ENCODE results near the gene H19.

H19 gene

DNA sequence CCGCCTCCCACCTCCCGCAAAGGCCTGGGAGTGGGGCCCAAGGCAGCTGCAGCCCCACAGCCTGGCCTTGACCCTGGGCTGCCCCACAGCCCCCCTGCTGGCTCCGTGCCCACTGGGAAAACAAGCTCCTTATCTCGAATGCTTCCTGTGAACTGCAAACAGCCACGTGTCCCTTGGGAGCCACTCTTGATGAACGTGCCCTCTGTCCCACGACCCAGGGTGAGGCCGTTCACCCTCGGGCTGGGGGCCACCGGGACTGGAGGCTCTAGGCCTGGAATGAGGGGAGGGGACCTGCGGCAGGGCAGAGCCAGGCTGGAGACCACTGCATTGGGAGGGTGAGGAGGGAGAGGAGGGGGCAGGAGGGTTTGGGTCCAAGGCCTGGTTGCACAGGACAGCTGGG, 9.5 kb downstream of the H19 start:
- Histone ChIP-seq H3K4me1 (no peaks in the 10 kb centered on the region), H3K9ac (no peak overlapping the region), H3K36me3 (no peaks in the 10 kb centered on the region), H3K27ac (no peak overlapping the region), H3K27me3 (no peaks in the 10 kb centered on the region), H3K9me3 (replicated peaks in 1 of 11) (no peaks in the 10 kb centered on the region), H3K4me2 (no peak overlapping the region; a peak in 1 of 22 replicates), H4K20me1 (no peaks in the 10 kb centered on the region), H3K4me3 (no peak overlapping the region)
- TF ChIP-seq Cebpa-rat (IDR thresholded peaks at IDR 0.05): no peak

DNA sequence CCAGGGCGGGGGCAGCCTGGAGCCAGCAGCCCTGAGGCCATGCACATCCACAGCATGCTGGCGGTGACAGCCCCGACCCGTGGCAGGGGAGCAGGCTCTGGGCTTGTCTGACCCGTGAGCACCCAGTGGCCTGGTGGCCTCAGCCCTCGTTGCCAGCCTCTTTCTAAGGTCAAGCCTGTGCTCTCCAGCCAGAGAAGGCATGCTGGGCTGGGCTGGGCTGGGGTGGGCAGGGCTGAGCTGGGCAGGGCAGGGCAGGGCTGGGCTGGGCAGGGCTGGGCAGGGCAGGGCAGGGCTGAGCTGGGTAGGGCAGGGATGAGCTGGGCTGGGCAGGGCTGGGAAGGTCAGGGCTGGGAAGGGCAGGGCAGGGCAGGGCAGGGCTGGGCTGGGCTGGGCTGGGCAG, 10.6 kb downstream of the H19 start:
- Histone ChIP-seq H3K4me1 (no peaks in the 10 kb centered on the region), H3K27me3 (no peaks in the 10 kb centered on the region), H3K9ac (no peak overlapping the region), H3K36me3 (no peaks in the 10 kb centered on the region), H4K20me1 (no peaks in the 10 kb centered on the region), H3K4me2 (no peak overlapping the region), H3K9me3 (replicated peaks in 1 of 11) (no peaks in the 10 kb centered on the region), H3K4me3 (no peak overlapping the region), H3K27ac (no peak overlapping the region)
- no peak for TF ChIP-seq Cebpa-rat (IDR thresholded peaks at IDR 0.05)

DNA sequence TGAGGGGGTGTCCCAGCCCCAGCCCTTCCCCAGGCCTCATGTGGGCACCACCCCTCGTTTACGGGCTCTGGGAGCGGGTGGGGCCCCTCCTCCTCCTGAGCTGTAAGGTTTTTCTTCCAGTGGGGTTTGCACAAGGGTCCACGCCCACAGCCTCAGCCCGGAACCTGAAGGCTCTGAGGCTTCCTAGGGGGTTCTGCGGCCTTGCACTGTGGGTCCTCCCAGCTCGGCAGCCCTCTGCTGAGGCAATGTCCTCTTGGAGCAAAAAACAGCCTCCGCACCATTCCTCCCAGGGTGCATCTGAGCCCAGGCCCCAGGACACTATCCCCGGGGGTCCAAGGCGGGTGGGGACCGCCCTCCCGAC, 14.1 kb downstream of the H19 start:
- Histone ChIP-seq H3K27me3 (no peaks in the 10 kb centered on the region), H3K36me3 (no peaks in the 10 kb centered on the region), H3K9me3 (replicated peaks in 1 of 11) (no peaks in the 10 kb centered on the region), H3K27ac (no peak overlapping the region), H4K20me1 (no peaks in the 10 kb centered on the region), H3K4me1 (no peaks in the 10 kb centered on the region; a peak in 1 of 20 replicates), H3K4me2 (no peak overlapping the region), H3K4me3 (no peak overlapping the region), H3K9ac (no peak overlapping the region)
- no peak for TF ChIP-seq Cebpa-rat (IDR thresholded peaks at IDR 0.05)

DNA sequence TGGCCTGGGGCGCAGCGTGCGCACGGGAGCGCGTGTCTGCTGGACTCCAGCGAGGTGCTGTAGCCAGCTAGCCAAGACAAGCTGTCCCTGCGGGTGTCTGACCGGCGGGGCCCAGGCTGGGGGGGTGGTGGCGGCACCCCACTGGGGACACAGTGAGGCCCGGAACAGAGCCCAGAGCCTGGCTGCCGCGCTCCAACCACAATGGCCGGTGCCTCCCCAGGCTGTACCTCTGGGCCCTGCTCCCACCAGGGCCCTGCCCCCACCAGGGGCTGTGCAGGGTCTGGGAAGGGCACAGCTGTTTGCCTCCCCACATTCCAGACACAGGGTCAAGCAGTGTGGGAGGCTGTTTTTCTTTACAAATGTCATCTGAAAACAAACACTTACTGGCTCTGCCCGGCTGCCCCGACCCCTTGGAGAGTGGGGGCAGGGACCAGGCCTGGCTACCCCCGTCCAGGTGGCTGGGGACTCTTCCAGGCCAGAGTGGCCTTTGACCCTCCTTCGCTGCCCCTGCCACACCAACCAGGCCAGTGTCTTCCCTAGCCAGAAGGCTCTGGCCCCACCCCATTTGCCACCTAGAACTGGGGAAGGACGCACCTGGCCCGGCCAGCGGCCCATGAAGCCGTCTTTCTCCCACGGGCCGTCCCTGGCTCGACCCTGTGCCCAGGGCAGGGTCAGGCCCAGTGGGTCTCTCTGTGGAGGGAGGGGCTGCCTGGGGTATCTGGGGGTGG, 14.6 kb downstream of the H19 start:
- no peak for TF ChIP-seq Cebpa-rat (IDR thresholded peaks at IDR 0.05)
- H4K20me1 ChIP-seq: no peaks in the 10 kb centered on the region
- H3K9me3 ChIP-seq (replicated peaks in 1 of 11): no peaks in the 10 kb centered on the region
- no peaks in the 10 kb centered on the region for H3K27me3 ChIP-seq
- H3K9ac ChIP-seq: no peak overlapping the region
- no peak overlapping the region for H3K4me2 ChIP-seq
- H3K27ac ChIP-seq: no peak overlapping the region
- H3K4me1 ChIP-seq: no peaks in the 10 kb centered on the region; a peak in 1 of 20 replicates
- no peak overlapping the region for H3K4me3 ChIP-seq
- no peaks in the 10 kb centered on the region for H3K36me3 ChIP-seq

DNA sequence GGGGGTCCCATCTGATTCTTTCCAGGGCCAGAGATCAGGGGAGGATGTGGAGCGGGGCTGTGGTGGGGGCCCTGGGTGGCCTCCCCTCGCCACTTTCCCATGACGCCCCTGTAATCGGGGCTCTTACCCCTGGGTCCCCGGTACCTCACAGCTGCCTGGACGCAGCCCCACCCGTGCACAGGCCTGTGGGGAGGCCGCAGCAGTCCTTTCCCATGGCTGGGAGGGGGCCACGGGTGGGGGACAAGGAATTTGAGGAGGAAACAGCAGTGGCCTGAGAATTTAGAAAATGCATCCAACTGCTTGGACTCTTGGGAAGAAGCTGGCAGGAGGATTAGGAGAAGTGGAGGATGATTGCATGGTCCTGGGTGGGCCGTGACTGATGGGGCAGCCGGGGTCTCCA, 18.0 kb downstream of the H19 start:
- Histone ChIP-seq H3K27me3 (no peaks in the 10 kb centered on the region), H3K4me3 (no peak overlapping the region), H3K9ac (no peak overlapping the region), H3K9me3 (replicated peaks in 1 of 11) (no peaks in the 10 kb centered on the region), H3K4me2 (no peak overlapping the region), H3K4me1 (no peaks in the 10 kb centered on the region; a peak in 1 of 20 replicates), H3K36me3 (no peaks in the 10 kb centered on the region), H4K20me1 (no peaks in the 10 kb centered on the region), H3K27ac (no peak overlapping the region)
- no peak for TF ChIP-seq Cebpa-rat (IDR thresholded peaks at IDR 0.05)

DNA sequence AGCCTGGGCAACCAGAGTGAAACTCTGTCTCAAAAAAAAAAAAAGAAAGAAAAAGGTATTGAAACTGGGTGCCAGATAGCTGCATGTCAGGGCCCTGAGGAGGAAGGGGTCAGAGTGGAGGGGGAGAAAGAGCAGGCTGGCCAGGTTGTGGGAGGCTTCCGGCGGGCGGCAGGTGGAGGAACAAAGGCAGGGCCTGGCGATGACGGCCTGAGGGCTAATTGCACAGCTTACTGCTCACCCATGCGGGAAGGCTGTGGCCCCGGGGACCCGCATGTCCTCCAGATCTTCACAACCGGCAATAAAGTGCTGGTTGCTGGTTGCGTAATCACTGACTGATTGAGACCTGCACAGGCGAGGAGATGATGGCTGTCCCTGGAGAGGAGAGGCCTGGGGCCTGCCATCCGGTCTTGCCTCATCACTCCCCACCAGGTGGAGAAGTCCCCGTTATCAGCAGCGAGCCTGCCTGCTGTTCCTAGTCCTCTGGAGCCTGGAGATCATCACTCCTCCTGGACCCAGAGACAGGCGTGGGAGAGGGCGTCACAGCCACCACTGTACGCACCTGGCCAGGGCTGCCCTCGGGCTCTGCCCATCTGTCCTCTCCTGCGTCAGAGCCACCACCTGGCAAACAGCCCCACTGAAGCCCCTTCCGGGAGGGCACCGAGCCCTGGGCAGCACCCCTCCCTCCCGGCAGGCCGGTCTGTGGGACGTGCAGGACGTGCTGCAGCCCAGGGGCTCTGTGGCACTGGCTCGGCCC, 18.7 kb downstream of the H19 start:
- Histone ChIP-seq H3K9ac (no peak overlapping the region), H3K4me2 (no peak overlapping the region), H4K20me1 (no peaks in the 10 kb centered on the region), H3K27ac (peak overlapping the region in 1 of 11 experiments; percentile 54; a peak in 1 of 22 replicates), H3K36me3 (no peaks in the 10 kb centered on the region), H3K4me3 (no peak overlapping the region), H3K27me3 (no peaks in the 10 kb centered on the region), H3K9me3 (replicated peaks in 1 of 11) (no peaks in the 10 kb centered on the region), H3K4me1 (no peaks in the 10 kb centered on the region; a peak in 1 of 20 replicates)
- peak in 6 of 11 experiments; percentile 21 to 65 (median 50); a peak in 7 of 22 replicates for TF ChIP-seq Cebpa-rat (IDR thresholded peaks at IDR 0.05)

DNA sequence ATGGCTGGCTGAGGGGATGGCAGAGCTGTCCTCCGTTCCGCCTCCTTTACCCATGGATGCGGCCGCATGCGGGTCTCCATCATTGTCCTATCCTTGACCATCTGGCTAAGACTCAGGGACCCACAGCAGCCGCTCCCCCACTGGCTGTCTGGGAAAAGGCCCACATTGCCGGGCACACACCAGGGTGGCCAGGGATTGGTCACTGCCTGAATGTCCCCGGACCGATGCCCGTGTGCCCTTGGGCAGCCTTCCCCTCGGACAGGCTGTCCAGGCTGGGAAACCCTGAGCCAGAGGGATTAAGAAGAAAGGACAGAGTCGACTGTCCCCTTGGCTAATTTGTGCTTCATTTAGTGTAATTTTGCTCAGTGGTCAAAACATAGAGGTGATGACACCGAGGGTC, 22.5 kb downstream of the H19 start:
- Histone ChIP-seq H3K9ac (no peak overlapping the region), H3K36me3 (no peaks in the 10 kb centered on the region), H3K27ac (no peak overlapping the region), H3K4me2 (no peak overlapping the region), H3K4me3 (no peak overlapping the region), H4K20me1 (no peaks in the 10 kb centered on the region), H3K27me3 (no peaks in the 10 kb centered on the region), H3K9me3 (replicated peaks in 1 of 11) (no peaks in the 10 kb centered on the region), H3K4me1 (no peaks in the 10 kb centered on the region; a peak in 1 of 20 replicates)
- no peak for TF ChIP-seq Cebpa-rat (IDR thresholded peaks at IDR 0.05)

DNA sequence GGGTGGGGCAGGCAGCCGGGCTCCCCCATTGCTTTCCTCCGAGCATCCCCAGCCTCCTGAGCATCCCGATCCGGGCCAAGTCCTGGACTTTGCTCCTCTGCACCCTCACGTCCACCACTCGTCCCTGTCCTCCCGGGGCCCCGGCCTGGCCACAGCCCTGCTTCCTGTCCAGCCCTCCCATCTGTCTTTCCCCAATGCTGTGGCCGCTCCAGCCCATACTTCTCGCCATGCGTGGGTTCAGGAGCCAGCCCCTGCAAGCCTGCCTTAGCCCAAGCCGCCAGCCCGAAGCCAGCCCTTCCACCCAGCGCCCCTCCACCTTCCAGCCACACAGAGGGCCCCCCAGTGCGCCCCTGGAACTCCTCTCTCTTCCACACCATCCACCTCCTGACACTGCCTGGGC, 26.7 kb downstream of the H19 start:
- Histone ChIP-seq H3K4me2 (no peak overlapping the region), H3K4me1 (no peaks in the 10 kb centered on the region), H3K9me3 (replicated peaks in 1 of 11) (no peaks in the 10 kb centered on the region), H4K20me1 (no peaks in the 10 kb centered on the region), H3K36me3 (no peaks in the 10 kb centered on the region), H3K9ac (no peak overlapping the region), H3K27me3 (no peaks in the 10 kb centered on the region), H3K4me3 (no peak overlapping the region), H3K27ac (no peak overlapping the region)
- TF ChIP-seq Cebpa-rat (IDR thresholded peaks at IDR 0.05): no peak

DNA sequence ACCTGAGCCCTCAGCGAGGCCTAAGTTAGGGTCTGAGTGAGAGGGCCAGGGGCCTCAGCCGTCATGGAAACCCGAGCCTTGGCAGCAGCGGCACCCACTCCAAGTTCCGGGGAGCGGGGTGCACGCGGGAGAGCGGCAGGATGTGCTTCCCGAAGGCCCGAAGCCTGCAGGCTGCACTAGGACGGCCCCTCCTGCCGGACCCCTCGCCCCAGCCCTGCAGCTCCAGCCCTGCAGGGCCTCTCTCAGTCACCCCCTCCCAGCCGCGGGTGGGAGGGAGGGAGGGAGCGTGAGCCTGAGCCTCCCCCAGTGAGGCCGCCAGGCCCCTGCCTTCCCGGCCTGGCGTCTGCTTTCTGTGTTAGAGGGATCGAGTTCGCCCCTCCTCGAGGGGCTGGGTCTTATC, 27.9 kb downstream of the H19 start:
- Histone ChIP-seq H3K27ac (no peak overlapping the region), H4K20me1 (no peaks in the 10 kb centered on the region), H3K4me3 (no peak overlapping the region), H3K4me1 (no peaks in the 10 kb centered on the region), H3K27me3 (no peaks in the 10 kb centered on the region), H3K36me3 (no peaks in the 10 kb centered on the region), H3K9me3 (replicated peaks in 1 of 11) (no peaks in the 10 kb centered on the region), H3K4me2 (no peak overlapping the region), H3K9ac (no peak overlapping the region)
- TF ChIP-seq Cebpa-rat (IDR thresholded peaks at IDR 0.05): no peak

DNA sequence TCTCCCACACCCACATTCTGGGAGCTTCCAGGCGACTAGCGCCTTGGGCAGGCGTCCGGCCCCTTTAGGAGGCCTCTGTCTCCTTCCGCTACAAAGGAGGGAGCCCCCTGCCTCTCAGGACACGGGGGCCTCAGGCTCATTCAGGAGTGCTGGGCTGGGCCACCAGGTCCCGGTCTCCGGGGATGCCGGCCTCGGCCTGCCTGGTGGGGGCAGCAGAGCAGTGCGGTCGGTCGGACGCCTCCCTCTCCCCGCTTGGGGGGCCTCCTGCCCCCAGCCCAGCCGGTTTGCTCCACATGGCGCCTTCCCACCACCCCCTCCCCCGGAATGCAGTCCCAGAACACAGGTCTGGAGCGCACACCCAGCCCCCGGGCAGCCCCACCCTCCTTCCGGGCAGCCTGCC, 28.6 kb downstream of the H19 start:
- TF ChIP-seq Cebpa-rat (IDR thresholded peaks at IDR 0.05): no peak
- Histone ChIP-seq H3K4me2 (no peak overlapping the region), H3K36me3 (no peaks in the 10 kb centered on the region), H4K20me1 (no peaks in the 10 kb centered on the region), H3K9me3 (replicated peaks in 1 of 11) (no peaks in the 10 kb centered on the region), H3K4me1 (no peaks in the 10 kb centered on the region), H3K9ac (no peak overlapping the region), H3K4me3 (no peak overlapping the region), H3K27me3 (no peaks in the 10 kb centered on the region), H3K27ac (no peak overlapping the region)

Data from BLaER1 treated with 17β-estradiol and CSF1 and Interleukin-3, amounts not matched to agents 10 nM and 100 nM (cell line).